Purkinje cell (primary cell): Measurements from ENCODE around the gene FRMD4A. TPM values are rescaled to one million over a fixed set of nuclear protein-coding genes. Genes with fewer than 3 reads are reported as not detected.

Experiments used
- polyA plus RNA-seq: library from polyadenylated mRNA; unstranded; fragments of >200 nt; fragmentation: Nextera tagmentation; gene quantifications from 2 replicates; pipeline ENCODE4 v1.2.1, GENCODE V29; 2014

FRMD4A gene
- polyA plus RNA-seq: 7.4 and 13.5 TPM in 2 replicates

GRCh38 chr10:14330388-14331061, at the start of gene FRMD4A:
Gene FRMD4A, minus strand, starts transcription at chr10:14330924.

